ENCODE measurements around the gene RNF186.
"Not testable (repeated sequence)": the region's sequence is repeated elsewhere in the genome, so short reads cannot be mapped to it uniquely, and the experiment has no call there.

RNF186 gene

GRCh38 chr1:19850214-19850613 lies 35.1 kb upstream of the RNF186 start:
- no peak for TF ChIP-seq FOXM1 (IDR thresholded peaks at IDR 0.05; ENCODE audit: borderline replicate concordance)
- no peak for TF ChIP-seq TARDBP (IDR thresholded peaks at IDR 0.05)
- no peak for TF ChIP-seq NFRKB (IDR thresholded peaks at IDR 0.05)
- TF ChIP-seq ARNT (IDR thresholded peaks at IDR 0.05), result no peak
- no peak for TF ChIP-seq SP1 (IDR thresholded peaks at IDR 0.05)
- no peak for TF ChIP-seq HDGF (IDR thresholded peaks at IDR 0.05; ENCODE audit: borderline replicate concordance)
- TF ChIP-seq BHLHE40 (IDR thresholded peaks at IDR 0.05; ENCODE audit: borderline replicate concordance), result no peak
- no peak for TF ChIP-seq FOXA1 (IDR thresholded peaks at IDR 0.05)
- TF ChIP-seq ELF4 (IDR thresholded peaks at IDR 0.05), result no peak
- no peak for TF ChIP-seq SUZ12 (IDR thresholded peaks at IDR 0.05)
- TF ChIP-seq FOXK2 (IDR thresholded peaks at IDR 0.05), result no peak
- TF ChIP-seq, protein P1, sequence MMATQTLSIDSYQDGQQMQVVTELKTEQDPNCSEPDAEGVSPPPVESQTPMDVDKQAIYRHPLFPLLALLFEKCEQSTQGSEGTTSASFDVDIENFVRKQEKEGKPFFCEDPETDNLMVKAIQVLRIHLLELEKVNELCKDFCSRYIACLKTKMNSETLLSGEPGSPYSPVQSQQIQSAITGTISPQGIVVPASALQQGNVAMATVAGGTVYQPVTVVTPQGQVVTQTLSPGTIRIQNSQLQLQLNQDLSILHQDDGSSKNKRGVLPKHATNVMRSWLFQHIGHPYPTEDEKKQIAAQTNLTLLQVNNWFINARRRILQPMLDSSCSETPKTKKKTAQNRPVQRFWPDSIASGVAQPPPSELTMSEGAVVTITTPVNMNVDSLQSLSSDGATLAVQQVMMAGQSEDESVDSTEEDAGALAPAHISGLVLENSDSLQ (IDR thresholded peaks at IDR 0.05), result no peak
- TF ChIP-seq LEF1 (IDR thresholded peaks at IDR 0.05; ENCODE audit: borderline replicate concordance), result no peak
- TF ChIP-seq ZNF384 (IDR thresholded peaks at IDR 0.05), result no peak
- POLR2A ChIA-PET, result no interaction called here
- no peak for DNase-seq (ENCODE audit: extremely low spot score)
- CTCF ChIA-PET, result no interaction called here

DNA sequence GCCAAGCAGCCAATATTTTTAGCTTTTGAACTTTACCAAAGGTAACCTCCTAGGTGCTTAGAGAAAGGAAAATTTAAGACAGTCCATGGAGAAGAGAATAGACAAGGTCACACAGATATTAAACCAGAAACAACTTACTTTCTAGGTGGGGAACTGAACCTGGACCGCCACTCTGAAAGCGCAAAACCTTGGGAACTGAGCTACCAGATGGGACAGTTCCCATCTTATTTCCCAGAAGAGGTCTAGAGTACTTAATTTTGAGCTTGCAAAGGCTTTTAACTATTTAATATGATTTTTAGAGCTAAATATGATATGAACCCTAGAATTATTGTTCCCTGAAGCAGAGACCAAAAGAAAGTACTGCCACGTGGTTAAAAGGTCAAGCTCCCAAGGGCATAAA lies 34.2 kb upstream of the RNF186 start:
- not testable (repeated sequence) for DNase-seq (ENCODE audit: extremely low spot score)
- POLR2A ChIA-PET, result interaction anchor here (0.8 kb wide), 1 partner anchor 33 kb away, joined by 3 read pairs; the partner anchor contains the start of gene OTUD3
- CTCF ChIA-PET, result interaction anchor here (0.6 kb wide), 1 partner anchor 458 kb away, joined by 3 read pairs; no protein-coding TSS in a partner anchor

- DNase-seq (ENCODE audit: extremely low spot score); POLR2A ChIA-PET; CTCF ChIA-PET: not testable (repeated sequence)
Measured at GRCh38 chr1:19847334-19847733, 32.3 kb upstream of the RNF186 start.

- POLR2A ChIA-PET, result no interaction called here
- no peak for TF ChIP-seq L3MBTL2 (conservative IDR thresholded peaks at IDR 0.05)
- no peak for TF ChIP-seq NFRKB (IDR thresholded peaks at IDR 0.05)
- TF ChIP-seq FOXM1 (IDR thresholded peaks at IDR 0.05; ENCODE audit: borderline replicate concordance), result no peak
- no peak for TF ChIP-seq SP1 (IDR thresholded peaks at IDR 0.05)
- TF ChIP-seq ZNF384 (IDR thresholded peaks at IDR 0.05), result no peak
- TF ChIP-seq LEF1 (IDR thresholded peaks at IDR 0.05; ENCODE audit: borderline replicate concordance), result no peak
- no peak for TF ChIP-seq ARNT (IDR thresholded peaks at IDR 0.05)
- no peak for TF ChIP-seq HDGF (IDR thresholded peaks at IDR 0.05; ENCODE audit: borderline replicate concordance)
- TF ChIP-seq FOXK2 (IDR thresholded peaks at IDR 0.05), result no peak
- no peak for TF ChIP-seq ELF4 (IDR thresholded peaks at IDR 0.05)
- TF ChIP-seq, protein P1 (IDR thresholded peaks at IDR 0.05), result no peak
- TF ChIP-seq FOXA1 (IDR thresholded peaks at IDR 0.05), result no peak
- no peak for TF ChIP-seq TARDBP (IDR thresholded peaks at IDR 0.05)
- TF ChIP-seq SUZ12 (IDR thresholded peaks at IDR 0.05), result no peak
- TF ChIP-seq BHLHE40 (IDR thresholded peaks at IDR 0.05; ENCODE audit: borderline replicate concordance), result no peak
- CTCF ChIA-PET, result no interaction called here
- DNase-seq (ENCODE audit: extremely low spot score), result no peak
Measured at GRCh38 chr1:19846338-19846737, 31.3 kb upstream of the RNF186 start.

GRCh38 chr1:19845555-19845954 lies 30.5 kb upstream of the RNF186 start:
- ChIA-PET POLR2A (no interaction called here), CTCF (no interaction called here)
- TF ChIP-seq HDGF (IDR thresholded peaks at IDR 0.05; ENCODE audit: borderline replicate concordance) (no peak), TARDBP (IDR thresholded peaks at IDR 0.05) (no peak), SP1 (IDR thresholded peaks at IDR 0.05) (no peak), ELF4 (IDR thresholded peaks at IDR 0.05) (no peak), FOXA1 (IDR thresholded peaks at IDR 0.05) (no peak), NFRKB (IDR thresholded peaks at IDR 0.05) (no peak), L3MBTL2 (conservative IDR thresholded peaks at IDR 0.05) (no peak), CTBP1 (IDR thresholded peaks at IDR 0.05; ENCODE audit: borderline replicate concordance) (no peak), BHLHE40 (IDR thresholded peaks at IDR 0.05; ENCODE audit: borderline replicate concordance) (no peak), ZNF384 (IDR thresholded peaks at IDR 0.05) (no peak), FOXK2 (IDR thresholded peaks at IDR 0.05) (no peak)
- TF ChIP-seq, protein P1 (IDR thresholded peaks at IDR 0.05), result no peak

GRCh38 chr1:19844731-19845495 lies 29.8 kb upstream of the RNF186 start:
- CTCF ChIA-PET, result no interaction called here
- TF ChIP-seq NFRKB (IDR thresholded peaks at IDR 0.05) (no peak), HDGF (IDR thresholded peaks at IDR 0.05; ENCODE audit: borderline replicate concordance) (no peak), FOXK2 (IDR thresholded peaks at IDR 0.05) (no peak), LEF1 (IDR thresholded peaks at IDR 0.05; ENCODE audit: borderline replicate concordance) (no peak), SP1 (IDR thresholded peaks at IDR 0.05) (no peak), FOXM1 (IDR thresholded peaks at IDR 0.05; ENCODE audit: borderline replicate concordance) (no peak), ARNT (IDR thresholded peaks at IDR 0.05) (no peak), L3MBTL2 (conservative IDR thresholded peaks at IDR 0.05) (no peak), BHLHE40 (IDR thresholded peaks at IDR 0.05; ENCODE audit: borderline replicate concordance) (no peak), FOXA1 (IDR thresholded peaks at IDR 0.05) (no peak), TARDBP (IDR thresholded peaks at IDR 0.05) (no peak), ZNF384 (IDR thresholded peaks at IDR 0.05) (no peak), SUZ12 (IDR thresholded peaks at IDR 0.05) (no peak), CTBP1 (IDR thresholded peaks at IDR 0.05; ENCODE audit: borderline replicate concordance) (no peak), ELF4 (IDR thresholded peaks at IDR 0.05) (no peak)
- TF ChIP-seq, protein P1 (IDR thresholded peaks at IDR 0.05), result no peak
- DNase-seq (ENCODE audit: extremely low spot score), result no peak
- POLR2A ChIA-PET, result no interaction called here

More at GRCh38 chr1:19845555-19845954, 30.5 kb upstream of the RNF186 start:
- no peak for DNase-seq (ENCODE audit: extremely low spot score)

Measured in HEK293T (cell line).